Hippocampal formation (tissue), 2 donors: ENCODE measurements around the gene MRPL17.

Experiments used
- DNase-seq, 2 donors: peaks; one replicate each; lab custom pipeline; 2025; lab: John Stamatoyannopoulos, UW

Gene MRPL17

GRCh38 chr11:6654281-6655019, 28.7 kb downstream of the MRPL17 start:
- DNase-seq, result peak in 1 of 2 donors; percentile 22

GRCh38 chr11:6653656-6654055, 29.5 kb downstream of the MRPL17 start:
- DNase-seq, result no peak

DNA sequence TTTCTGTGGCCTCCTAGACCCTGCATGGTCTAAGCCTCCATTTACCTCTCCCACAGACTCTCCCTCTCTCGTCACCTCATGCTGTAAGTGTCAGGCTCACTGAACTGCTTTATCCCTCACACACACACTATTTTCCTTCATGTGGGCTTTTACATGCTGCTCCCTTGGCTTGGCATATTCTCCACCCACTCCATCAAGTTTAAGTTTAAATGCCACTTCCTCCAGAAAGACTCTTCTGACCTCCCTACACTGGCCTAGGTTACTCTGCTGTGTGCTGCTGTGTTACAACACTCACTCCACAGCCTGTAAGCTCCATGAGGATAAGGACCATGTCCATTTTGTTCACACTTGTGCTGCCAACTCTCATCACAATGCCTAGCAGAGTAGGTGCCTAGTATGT, 30.0 kb downstream of the MRPL17 start:
- DNase-seq, result no peak

- no peak for DNase-seq
Observed at GRCh38 chr11:6652182-6652581, 31.0 kb downstream of the MRPL17 start.

DNA sequence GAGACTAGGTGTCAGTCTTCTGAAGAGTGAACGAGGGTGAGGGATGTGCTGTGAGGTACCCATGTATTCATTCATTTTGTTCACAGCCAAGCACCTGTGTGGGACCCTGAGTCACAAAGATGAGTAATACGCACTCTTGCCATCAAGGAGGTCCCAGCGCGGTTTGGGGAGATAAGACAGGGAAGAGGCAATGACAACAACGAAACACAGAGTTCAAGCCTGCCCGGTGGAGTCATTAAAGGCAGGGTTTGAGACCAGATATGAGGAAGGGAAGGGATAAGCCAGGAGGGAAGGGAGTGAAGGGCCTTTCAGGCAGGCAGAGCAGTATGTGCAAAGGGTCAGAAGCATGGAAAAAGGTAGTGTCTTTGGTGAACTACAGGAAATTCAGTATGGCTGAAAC, 32.2 kb downstream of the MRPL17 start:
- no peak for DNase-seq

GRCh38 chr11:6650104-6650503, 33.0 kb downstream of the MRPL17 start:
- DNase-seq, result no peak

- no peak for DNase-seq
Observed at GRCh38 chr11:6648501-6648900, 34.6 kb downstream of the MRPL17 start.

DNA sequence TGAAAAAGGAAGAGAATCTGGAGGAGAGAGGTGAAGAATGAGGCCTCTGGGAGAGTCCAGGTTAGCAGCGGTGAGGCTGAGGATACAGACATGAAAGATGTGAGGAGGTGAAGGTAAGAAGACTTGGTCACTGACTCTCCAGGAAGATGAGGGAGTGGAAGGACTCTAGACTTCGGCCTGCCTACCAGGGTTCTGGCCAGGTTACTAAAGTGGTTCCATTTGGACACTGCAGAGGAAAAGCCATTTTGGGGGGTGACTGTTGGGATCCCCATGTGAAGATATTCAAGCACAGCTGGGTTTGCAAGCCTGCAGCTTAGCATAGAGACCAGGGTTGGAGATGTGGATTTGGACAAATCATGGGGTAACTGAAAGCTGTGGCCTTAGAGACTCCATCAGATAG, 35.3 kb downstream of the MRPL17 start:
- no peak for DNase-seq

- DNase-seq, result no peak
Observed at GRCh38 chr11:6646918-6647679, 36.0 kb downstream of the MRPL17 start.

GRCh38 chr11:6646576-6646917, 36.6 kb downstream of the MRPL17 start:
- DNase-seq, result no peak

DNA sequence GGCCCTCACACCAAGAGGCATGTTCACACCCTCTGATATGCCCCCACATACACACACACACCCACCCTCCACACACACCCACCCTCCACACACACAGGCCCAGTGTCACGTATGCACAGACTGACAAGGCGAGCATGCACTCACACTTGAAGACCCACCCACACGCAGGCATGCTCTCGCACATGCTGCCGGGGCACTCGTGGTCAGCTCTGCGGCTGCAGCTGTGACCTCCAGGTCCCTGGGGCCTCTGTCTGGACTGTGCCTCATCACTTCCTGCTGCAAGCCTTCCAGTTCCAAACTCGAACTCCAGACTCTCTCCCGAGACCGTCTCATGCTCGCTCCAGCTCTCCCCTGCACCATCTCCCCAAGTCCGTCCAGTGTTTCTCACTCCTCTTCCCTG, 37.1 kb downstream of the MRPL17 start:
- DNase-seq, result no peak

DNA sequence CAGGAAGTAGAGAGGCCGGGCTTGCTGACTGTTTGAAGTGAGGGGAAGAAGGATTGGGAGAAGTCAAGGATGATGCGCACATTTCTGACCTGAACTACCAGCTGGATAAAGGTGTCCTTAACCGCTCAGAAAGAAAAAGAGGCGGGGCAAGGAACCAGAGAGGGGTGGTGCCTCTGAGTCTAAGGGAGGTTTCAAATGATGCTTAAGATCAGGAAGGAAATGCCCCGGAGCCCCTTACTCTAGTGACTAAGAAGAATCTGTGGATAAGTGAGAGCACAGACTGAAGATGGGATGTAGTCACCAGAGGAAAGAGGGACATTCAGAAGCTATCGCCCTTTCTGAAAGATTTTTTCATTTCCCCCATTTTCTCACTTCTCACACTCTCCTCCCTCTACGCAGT, 40.2 kb downstream of the MRPL17 start:
- no peak for DNase-seq

DNA sequence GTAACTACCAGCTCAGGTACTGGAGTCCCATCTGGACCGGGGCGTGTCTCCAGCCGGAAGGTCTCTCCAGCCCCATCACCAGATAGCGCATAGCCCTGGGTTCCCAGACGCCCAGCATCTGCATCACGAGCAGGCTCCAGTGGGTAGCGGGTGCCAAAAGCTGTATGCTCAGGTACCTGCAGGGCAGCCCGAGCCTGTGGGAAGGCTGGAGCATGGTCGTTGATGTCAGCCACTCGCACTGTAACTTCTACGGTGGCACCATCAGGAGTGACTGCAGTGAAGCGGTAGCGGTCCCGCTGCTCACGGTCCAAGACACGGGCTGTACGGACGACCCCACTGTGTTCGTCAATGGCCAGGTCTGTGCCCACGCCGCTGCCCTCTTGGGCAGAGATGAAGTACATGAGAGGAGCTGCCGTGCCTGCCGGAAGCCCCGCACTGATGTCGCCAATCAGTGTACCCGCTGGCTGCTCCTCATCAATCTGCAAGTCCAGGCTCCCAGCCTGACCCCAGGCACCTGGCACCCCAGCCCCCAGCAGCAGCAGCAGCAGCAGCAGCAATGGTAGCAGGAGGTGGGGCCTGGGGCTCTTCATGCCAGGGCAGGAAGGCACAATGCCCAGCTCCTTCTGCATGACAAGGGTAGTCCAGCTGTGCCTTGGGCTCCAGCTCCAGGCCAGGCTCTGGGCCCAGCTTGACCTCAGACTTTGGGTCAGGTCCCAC, 42.0 kb downstream of the MRPL17 start:
- peak; percentile 44 to 59 for DNase-seq

- no peak for DNase-seq
Observed at GRCh38 chr11:6640036-6640984, 42.8 kb downstream of the MRPL17 start.

- no peak for DNase-seq
Observed at GRCh38 chr11:6638429-6638828, 44.7 kb downstream of the MRPL17 start.

DNA sequence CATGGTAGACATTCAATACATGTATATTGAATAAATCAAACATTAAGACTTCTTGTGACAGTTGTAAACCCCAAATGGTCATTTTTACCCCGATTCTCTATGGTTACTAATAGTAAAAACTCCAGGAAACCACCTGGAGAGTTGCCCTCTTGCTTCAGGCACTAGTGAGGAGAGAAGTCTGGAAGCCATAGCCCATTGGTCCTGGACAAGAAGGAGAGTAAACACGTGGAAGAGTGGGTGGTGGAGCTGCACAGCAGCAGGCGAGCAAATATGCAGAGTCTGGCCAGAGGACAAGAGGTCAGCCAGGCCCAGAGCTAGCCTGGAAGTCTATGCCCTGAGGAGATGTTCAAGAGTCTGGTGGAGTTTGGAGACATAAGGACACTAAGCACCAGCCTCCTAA, 45.3 kb downstream of the MRPL17 start:
- no peak for DNase-seq

DNA sequence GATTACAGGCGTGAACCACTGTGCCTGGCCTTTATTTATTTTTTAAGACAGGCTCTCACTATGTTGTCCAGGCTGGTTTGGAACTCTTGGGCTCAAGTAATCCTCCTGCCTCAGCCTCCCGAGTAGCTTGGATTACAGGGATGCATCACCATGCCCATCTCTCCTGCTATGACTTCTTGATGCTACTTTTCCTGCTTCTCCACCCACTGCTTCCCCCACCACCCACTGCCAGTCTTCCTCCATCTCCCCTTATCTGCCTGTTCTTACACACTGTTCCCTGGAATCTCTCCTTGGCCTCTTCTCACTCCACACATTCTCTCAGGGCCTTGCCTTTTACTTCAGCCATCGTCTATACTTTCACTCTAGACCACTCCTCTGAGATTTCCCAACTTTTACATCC, 46.7 kb downstream of the MRPL17 start:
- DNase-seq, result no peak

DNA sequence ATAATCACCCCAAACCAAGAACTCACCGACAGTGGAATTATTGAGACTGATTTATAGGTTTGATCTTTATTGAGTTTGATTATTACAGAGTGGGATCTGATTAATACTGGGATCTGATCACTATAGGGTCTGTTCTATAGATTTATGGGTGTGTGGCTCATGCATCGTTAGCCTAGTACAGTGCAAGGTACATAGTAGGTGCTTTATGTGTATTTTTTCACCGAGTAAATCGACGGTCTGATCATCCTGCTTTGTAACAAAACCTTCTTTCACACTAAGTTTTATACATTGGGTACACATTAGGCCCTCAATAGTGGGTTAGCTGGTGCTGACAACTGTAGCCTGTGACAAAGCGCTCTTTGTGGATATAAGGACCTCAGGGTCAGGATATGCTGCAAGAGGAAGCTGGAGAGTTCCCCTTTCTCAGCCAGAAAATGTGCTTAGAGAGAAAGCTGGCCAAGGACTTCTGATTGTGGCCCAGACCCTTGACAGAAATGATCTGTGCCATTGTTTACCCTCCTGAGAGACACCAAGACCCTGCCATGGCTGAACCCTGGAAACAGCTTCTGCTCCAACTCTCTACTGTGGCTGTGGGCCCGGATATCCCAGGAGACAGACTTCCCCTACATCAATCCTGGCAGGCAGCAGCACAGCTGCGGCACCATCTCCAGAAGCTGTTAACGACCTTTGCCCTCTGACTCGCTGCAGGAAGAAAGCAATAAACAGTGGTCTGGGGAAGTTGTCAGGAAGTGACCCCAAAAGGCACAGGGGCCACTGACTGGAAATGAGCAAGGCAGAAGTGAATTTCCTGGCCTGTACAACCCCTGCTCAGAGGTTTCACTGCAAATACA, 47.8 kb downstream of the MRPL17 start:
- DNase-seq, result peak; percentile 69 to 92

- no peak for DNase-seq
Observed at GRCh38 chr11:6634534-6634933, 48.6 kb downstream of the MRPL17 start.

DNA sequence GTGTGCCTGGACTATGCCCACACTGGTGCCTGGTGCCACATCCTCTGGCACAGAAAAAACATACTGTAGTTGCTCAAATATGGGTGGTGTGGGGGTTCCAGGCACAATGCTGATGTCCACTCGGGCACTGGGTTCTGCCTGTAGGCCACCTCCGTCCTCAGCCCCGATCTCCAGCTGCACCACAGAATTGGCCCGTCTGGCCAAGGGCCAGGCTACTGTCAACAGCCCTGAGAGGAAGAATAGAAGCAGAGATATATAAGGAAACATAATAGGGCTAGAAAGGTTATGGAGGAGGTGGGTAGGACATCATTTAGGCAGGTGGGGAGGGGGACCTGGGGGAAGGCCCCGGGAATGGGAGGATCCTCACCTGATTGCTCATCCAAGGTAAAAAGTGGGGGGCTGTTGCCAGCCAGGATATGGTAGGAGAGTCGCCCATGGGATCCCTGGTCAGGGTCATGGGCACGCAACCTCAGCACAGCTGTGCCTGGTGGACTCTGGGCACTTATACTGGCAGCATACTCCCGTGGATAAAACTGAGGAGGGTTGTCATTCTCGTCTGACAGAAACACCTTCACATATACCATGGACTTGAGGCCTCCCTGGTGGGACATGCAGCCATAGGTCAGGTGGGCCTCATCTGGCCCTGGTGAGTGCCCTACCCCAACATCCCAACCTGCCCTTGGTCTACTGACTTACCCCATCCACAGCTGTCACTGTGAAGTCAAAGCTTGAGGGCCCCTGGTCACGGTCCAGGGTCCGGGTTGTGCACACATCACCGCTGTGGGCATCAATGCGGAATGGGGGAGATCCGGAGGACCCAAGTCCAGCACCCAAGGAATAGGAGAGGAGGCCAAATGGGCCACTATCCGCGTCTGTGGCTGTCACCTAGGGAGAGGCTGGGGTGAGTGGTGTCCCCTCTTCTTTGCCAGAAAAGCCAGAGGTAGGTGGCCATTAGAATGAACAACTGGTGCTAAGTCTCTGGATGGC, 49.4 kb downstream of the MRPL17 start:
- no peak for DNase-seq
